H9 (cell line): ENCODE results near the gene TFAP2A. TPM values are rescaled to one million over a fixed set of nuclear protein-coding genes. Genes with fewer than 3 reads are reported as not detected.

ENCODE experiments used
- DNase-seq: peaks from one replicate; pipeline ENCODE4 v3.0.0-alpha.2; 2017
- H2AFZ ChIP-seq: one replicate; pipeline ENCODE4 v1.6.1; 2013; ENCODE audit warnings: mild to moderate bottlenecking, low read length, control low read depth, moderate library complexity
- H2AK5ac ChIP-seq: 2 replicates; pipeline ENCODE4 v1.6.1; 2013; ENCODE audit warnings: low read length, control low read depth, mixed read lengths; ENCODE audit not compliant: insufficient read length
- H2BK120ac ChIP-seq: one replicate; pipeline ENCODE4 v1.6.1; 2013; ENCODE audit warnings: low read depth, mild to moderate bottlenecking, low read length, control low read depth, inconsistent platforms; ENCODE audit not compliant: poor library complexity, severe bottlenecking
- H2BK12ac ChIP-seq: 2 replicates; pipeline ENCODE4 v1.6.1; 2013; ENCODE audit warnings: low read length, control low read depth, mixed read lengths, low read depth; ENCODE audit not compliant: insufficient read length
- H2BK15ac ChIP-seq: 2 replicates; pipeline ENCODE4 v1.6.1; 2013; ENCODE audit warnings: low read depth, low read length, control low read depth
- H2BK20ac ChIP-seq: one replicate; pipeline ENCODE4 v1.6.1; 2013; ENCODE audit warnings: low read depth, mild to moderate bottlenecking, low read length, control low read depth, inconsistent platforms; ENCODE audit not compliant: poor library complexity, severe bottlenecking
- H2BK5ac ChIP-seq: 2 replicates; pipeline ENCODE4 v1.6.1; 2013; ENCODE audit warnings: low read length, control low read depth, mixed read lengths; ENCODE audit not compliant: insufficient read length
- H3K14ac ChIP-seq: 2 replicates; pipeline ENCODE4 v1.6.1; 2013; ENCODE audit warnings: low read length, control low read depth; ENCODE audit not compliant: insufficient read depth
- H3K18ac ChIP-seq: 2 replicates; pipeline ENCODE4 v1.6.1; 2013; ENCODE audit warnings: low read depth, mild to moderate bottlenecking, mixed read lengths, low read length, control low read depth; ENCODE audit not compliant: insufficient read length
- H3K23ac ChIP-seq: 2 replicates; pipeline ENCODE4 v1.6.1; 2013; ENCODE audit warnings: low read length, control low read depth, mixed read lengths, low read depth; ENCODE audit not compliant: insufficient read length
- H3K23me2 ChIP-seq: 2 replicates; pipeline ENCODE4 v1.6.1; 2013; ENCODE audit warnings: low read depth, mild to moderate bottlenecking, mixed read lengths, low read length, control low read depth; ENCODE audit not compliant: insufficient read length, poor library complexity, severe bottlenecking
- H3K27ac ChIP-seq: 2 replicates; pipeline ENCODE4 v1.5.1; 2013; ENCODE audit warnings: low read length, control low read depth, mixed read lengths, low read depth; ENCODE audit not compliant: insufficient read length
- H3K27me3 ChIP-seq: 2 replicates; pipeline ENCODE4 v1.6.1; 2013; ENCODE audit warnings: low read length, control low read depth, inconsistent platforms; ENCODE audit not compliant: insufficient read depth
- H3K4ac ChIP-seq: 2 replicates; pipeline ENCODE4 v1.6.1; 2013; ENCODE audit warnings: low read depth, mild to moderate bottlenecking, control low read depth, inconsistent platforms, low read length, moderate library complexity
- H3K4me1 ChIP-seq: 2 replicates; pipeline ENCODE4 v1.6.1; 2013; ENCODE audit warnings: low read length, control low read depth, inconsistent platforms; ENCODE audit not compliant: insufficient read depth
- H3K4me2 ChIP-seq: 2 replicates; pipeline ENCODE4 v1.6.1; 2013; ENCODE audit warnings: low read length, control low read depth, mixed read lengths; ENCODE audit not compliant: insufficient read length, insufficient read depth
- H3K56ac ChIP-seq: 2 replicates; pipeline ENCODE4 v1.6.1; 2013; ENCODE audit warnings: low read depth, mild to moderate bottlenecking, mixed read lengths, low read length, control low read depth; ENCODE audit not compliant: insufficient read length
- H3K79me1 ChIP-seq: 2 replicates; pipeline ENCODE4 v1.6.1; 2013; ENCODE audit warnings: low read depth, mild to moderate bottlenecking, moderate library complexity, low read length, control low read depth, inconsistent platforms; ENCODE audit not compliant: insufficient read depth, poor library complexity, severe bottlenecking
- H3K79me2 ChIP-seq: 2 replicates; pipeline ENCODE4 v1.6.1; 2013; ENCODE audit warnings: low read length, control low read depth, inconsistent platforms; ENCODE audit not compliant: insufficient read depth
- H3K9ac ChIP-seq: 2 replicates; pipeline ENCODE4 v1.6.1; 2013; ENCODE audit warnings: low read length, control low read depth, mixed read lengths; ENCODE audit not compliant: insufficient read length; ENCODE audit errors: extremely low read depth
- H3K9me3 ChIP-seq: one replicate; pipeline ENCODE4 v1.6.1; 2013; ENCODE audit warnings: low read depth, low read length, inconsistent platforms; ENCODE audit not compliant: control insufficient read depth
- H3T11ph ChIP-seq: one replicate; pipeline ENCODE4 v1.6.1; 2013; ENCODE audit warnings: mild to moderate bottlenecking, low read length, control low read depth, inconsistent platforms
- H4K20me1 ChIP-seq: one replicate; pipeline ENCODE4 v1.6.1; 2013; ENCODE audit not compliant: control insufficient read depth, insufficient read length, insufficient read depth
- H4K5ac ChIP-seq: 2 replicates; pipeline ENCODE4 v1.6.1; 2013; ENCODE audit warnings: low read depth, mild to moderate bottlenecking, mixed read lengths, low read length, control low read depth; ENCODE audit not compliant: insufficient read length
- H4K8ac ChIP-seq: replicated peaks from 2 replicates; pipeline ENCODE4 v1.6.1; 2013; ENCODE audit warnings: low read length, control low read depth, mixed read lengths, low read depth; ENCODE audit not compliant: insufficient read length
- H4K91ac ChIP-seq: 2 replicates; pipeline ENCODE4 v1.6.1; 2013; ENCODE audit warnings: low read depth, mild to moderate bottlenecking, moderate library complexity, mixed read lengths, low read length, control low read depth; ENCODE audit not compliant: insufficient read length
- H3K27ac Mint-ChIP-seq, 3 experiments: 2 replicates in 2 of 3; 3 replicates in 1 of 3; pipeline ENCODE4 v1.8.0; 2020 to 2021; ENCODE audit warnings: mixed read lengths in 3 of 3, mild to moderate bottlenecking in 1 of 3, moderate library complexity in 1 of 3
- H3K27me3 Mint-ChIP-seq: 2 replicates; pipeline ENCODE4 v1.8.0; 2021; ENCODE audit warnings: low read depth, mild to moderate bottlenecking, moderate library complexity, mixed read lengths
- H3K36me3 Mint-ChIP-seq, 3 experiments: 2 replicates in 2 of 3; 3 replicates in 1 of 3; pipeline ENCODE4 v1.8.0; 2020 to 2021; ENCODE audit warnings: low read depth in 3 of 3, mixed read lengths in 3 of 3; ENCODE audit not compliant: insufficient read depth in 1 of 3
- H3K4me1 Mint-ChIP-seq, 2 experiments: 2 replicates each; pipeline ENCODE4 v1.8.0; 2020; ENCODE audit warnings: mixed read lengths in 2 of 2
- H3K4me3 Mint-ChIP-seq, 2 experiments: 2 replicates in 1 of 2; 3 replicates in 1 of 2; pipeline ENCODE4 v1.8.0; 2020 to 2021; ENCODE audit warnings: mild to moderate bottlenecking in 2 of 2, mixed read lengths in 2 of 2, moderate library complexity in 1 of 2
- H3K9me3 Mint-ChIP-seq, 2 experiments: 2 replicates in 1 of 2; 3 replicates in 1 of 2; pipeline ENCODE4 v1.8.0; 2020; ENCODE audit warnings: mild to moderate bottlenecking in 2 of 2, mixed read lengths in 2 of 2, moderate library complexity in 1 of 2
- WGBS: extraction: QIAGEN DNeasy Blood & Tissue Kit; methylation state at CpG from one replicate; pipeline ENCODE4 v1.1.7; 2013; ENCODE audit warnings: missing lambda C conversion rate, low lambda C conversion rate, mixed read lengths; ENCODE audit not compliant: insufficient read length; ENCODE audit errors: extremely low coverage; 5-methylcytosine and 5-hydroxymethylcytosine counted together
- total RNA-seq: library from RNA; stranded (reverse); gene quantifications from 2 replicates; pipeline ENCODE4 v1.2.1, GENCODE V29; 2021
- TF ChIP-seq, protein P1 (sequence below): fragments of 200-600 bp; sonication (generic); conservative IDR thresholded peaks from 3 replicates; pipeline ENCODE4 v1.8.0; 2021; ENCODE audit warnings: antibody characterized with exemption, mild to moderate bottlenecking

TFAP2A gene
- total RNA-seq, 1 experiment from 2014 or later, result 2.6 TPM

DNA sequence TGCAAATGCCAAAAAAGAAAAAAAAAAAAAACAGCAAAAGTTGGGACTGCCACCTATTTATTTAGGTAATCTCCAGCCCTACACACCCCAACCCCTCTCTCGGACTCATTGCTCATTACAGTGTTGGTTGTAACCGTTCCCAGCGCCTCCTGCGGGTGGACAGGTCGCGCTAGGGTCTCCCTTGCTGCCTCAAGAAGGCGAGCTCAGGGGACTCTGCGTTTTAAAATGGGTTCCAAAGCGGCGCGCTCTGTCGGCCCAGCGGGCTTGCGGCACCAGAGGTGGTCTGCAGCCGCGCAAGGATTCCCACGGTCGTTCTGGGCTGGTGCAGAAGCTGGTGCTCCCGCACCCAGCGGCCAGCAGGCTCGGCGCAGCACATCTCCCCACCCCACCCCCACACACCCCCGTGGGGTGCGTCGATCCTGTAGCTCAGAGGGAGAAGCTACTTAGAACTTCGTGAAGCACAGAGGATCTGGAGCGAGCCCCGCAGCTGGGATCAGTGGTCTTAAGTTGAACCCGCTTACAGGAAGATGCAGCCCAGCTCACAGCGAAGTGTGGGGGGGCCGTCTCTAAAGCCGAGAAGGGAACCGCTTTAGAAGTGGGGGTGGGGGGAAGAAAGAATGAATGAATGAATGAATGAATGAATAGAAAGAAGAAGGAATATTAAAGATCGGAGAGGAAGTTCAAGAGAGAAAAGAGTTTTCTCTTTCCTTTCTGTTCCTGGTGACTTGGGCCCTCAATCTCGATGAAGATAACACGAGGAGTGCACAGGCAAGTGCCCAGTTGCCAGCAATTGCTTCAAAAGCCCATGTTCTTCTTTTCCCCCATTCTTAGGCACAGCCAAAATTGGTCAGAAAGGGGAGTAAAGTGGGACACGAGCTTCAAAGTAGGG is 780 bp downstream of the TFAP2A start:
- Histone ChIP-seq H3K4ac (no peak overlapping the region), H2BK120ac (no peak overlapping the region), H3K23ac (no peak overlapping the region), H3K4me2 (peak overlapping the region; percentile 42), H3K14ac (no peak overlapping the region), H2BK5ac (no peak overlapping the region), H3K4me1 (peaks cover 3% of the 10 kb centered on the region; the same call in 1 of the 2 replicates), H3K23me2 (peaks cover 16% of the 10 kb centered on the region), H3K79me1 (no peaks in the 10 kb centered on the region), H2BK20ac (no peak overlapping the region), H3K9me3 (no peaks in the 10 kb centered on the region), H4K8ac (no peak overlapping the region), H3T11ph (no peak overlapping the region), H3K79me2 (no peaks in the 10 kb centered on the region), H4K91ac (no peak overlapping the region), H2AFZ (no peak overlapping the region), H3K18ac (no peak overlapping the region), H2BK15ac (no peak overlapping the region), H3K56ac (no peak overlapping the region), H2BK12ac (no peak overlapping the region), H3K27me3 (peaks cover 83% of the 10 kb centered on the region), H3K27ac (no peak overlapping the region), H4K20me1 (no peaks in the 10 kb centered on the region), H2AK5ac (no peak overlapping the region), H4K5ac (no peak overlapping the region), H3K9ac (no peak overlapping the region)
- TF ChIP-seq, protein P1, sequence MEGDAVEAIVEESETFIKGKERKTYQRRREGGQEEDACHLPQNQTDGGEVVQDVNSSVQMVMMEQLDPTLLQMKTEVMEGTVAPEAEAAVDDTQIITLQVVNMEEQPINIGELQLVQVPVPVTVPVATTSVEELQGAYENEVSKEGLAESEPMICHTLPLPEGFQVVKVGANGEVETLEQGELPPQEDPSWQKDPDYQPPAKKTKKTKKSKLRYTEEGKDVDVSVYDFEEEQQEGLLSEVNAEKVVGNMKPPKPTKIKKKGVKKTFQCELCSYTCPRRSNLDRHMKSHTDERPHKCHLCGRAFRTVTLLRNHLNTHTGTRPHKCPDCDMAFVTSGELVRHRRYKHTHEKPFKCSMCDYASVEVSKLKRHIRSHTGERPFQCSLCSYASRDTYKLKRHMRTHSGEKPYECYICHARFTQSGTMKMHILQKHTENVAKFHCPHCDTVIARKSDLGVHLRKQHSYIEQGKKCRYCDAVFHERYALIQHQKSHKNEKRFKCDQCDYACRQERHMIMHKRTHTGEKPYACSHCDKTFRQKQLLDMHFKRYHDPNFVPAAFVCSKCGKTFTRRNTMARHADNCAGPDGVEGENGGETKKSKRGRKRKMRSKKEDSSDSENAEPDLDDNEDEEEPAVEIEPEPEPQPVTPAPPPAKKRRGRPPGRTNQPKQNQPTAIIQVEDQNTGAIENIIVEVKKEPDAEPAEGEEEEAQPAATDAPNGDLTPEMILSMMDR, result peak; percentile 31; the same call in 1 of the 3 replicates
- peaks cover 0 to 4% (median 0%) of the 10 kb centered on the region in 3 experiments; a peak in 1 of 7 replicates for H3K36me3 Mint-ChIP-seq
- H3K27me3 Mint-ChIP-seq, result peaks cover 99% of the 10 kb centered on the region
- peaks cover 60 to 85% of the 10 kb centered on the region in 2 experiments for H3K4me1 Mint-ChIP-seq
- no peak overlapping the region for H3K27ac Mint-ChIP-seq
- WGBS, result 100% methylated on average over 1 of the region's 37 CpGs
- peaks cover 4 to 6% of the 10 kb centered on the region in 2 experiments; a peak in 2 of 5 replicates for H3K9me3 Mint-ChIP-seq
- DNase-seq, result peak; percentile 67
- H3K4me3 Mint-ChIP-seq, result peak overlapping the region; percentile 54 to 82
